Measurements from ENCODE around the gene ATP8B4.
A peak's percentile ranks its signal among the peaks of the same experiment; 100 is the strongest.
"Not testable (repeated sequence)": the region's sequence is repeated elsewhere in the genome, so short reads cannot be mapped to it uniquely, and the experiment has no call there.

Gene ATP8B4

DNA sequence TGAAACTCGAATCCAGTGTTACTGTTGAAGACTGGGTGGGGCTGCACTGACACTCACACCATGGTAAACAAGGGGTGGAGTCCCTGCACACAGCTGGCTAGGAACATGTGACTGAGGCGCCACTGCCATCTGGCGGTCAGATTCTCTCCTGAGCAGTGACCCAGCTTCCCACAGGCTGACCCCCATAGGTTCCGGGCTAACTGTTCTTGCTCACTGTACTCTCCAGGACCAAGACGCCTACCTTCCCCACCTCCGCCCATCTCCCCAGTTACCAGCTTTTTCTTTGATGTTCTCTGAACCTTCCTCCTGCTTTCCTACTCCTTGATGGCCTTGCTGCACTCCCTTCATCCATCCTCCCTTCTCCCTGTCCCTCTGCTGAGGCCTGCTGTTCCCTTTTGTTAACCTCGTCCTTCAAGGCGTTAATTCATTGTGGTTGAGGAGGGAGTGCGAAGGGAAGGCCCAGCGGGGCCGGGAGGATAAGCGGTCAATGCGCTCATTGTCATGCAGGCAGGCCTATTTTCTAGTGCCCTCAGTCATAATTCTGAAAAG is 115.2 kb downstream of the ATP8B4 start:
- peak; percentile 20 to 38 for DNase-seq

DNA sequence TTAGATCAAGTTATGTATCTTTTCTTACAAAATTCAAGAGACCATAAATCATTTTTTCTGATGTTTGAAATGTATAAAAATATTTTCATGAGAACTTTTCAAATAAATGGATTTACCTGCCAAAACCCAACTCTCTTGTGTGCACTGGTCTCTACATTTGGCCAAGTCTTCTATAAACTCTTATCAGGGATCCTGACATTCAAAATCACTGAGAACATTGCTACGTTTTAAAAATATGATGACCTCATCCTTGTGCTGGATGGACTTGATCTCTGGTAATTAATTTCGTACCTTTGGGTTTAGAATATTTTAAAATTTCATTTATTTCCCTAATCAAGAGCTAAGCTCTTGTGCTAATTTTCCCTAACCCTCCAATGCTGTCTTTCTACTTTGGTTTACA is 127.4 kb downstream of the ATP8B4 start:
- no peak for DNase-seq

DNA sequence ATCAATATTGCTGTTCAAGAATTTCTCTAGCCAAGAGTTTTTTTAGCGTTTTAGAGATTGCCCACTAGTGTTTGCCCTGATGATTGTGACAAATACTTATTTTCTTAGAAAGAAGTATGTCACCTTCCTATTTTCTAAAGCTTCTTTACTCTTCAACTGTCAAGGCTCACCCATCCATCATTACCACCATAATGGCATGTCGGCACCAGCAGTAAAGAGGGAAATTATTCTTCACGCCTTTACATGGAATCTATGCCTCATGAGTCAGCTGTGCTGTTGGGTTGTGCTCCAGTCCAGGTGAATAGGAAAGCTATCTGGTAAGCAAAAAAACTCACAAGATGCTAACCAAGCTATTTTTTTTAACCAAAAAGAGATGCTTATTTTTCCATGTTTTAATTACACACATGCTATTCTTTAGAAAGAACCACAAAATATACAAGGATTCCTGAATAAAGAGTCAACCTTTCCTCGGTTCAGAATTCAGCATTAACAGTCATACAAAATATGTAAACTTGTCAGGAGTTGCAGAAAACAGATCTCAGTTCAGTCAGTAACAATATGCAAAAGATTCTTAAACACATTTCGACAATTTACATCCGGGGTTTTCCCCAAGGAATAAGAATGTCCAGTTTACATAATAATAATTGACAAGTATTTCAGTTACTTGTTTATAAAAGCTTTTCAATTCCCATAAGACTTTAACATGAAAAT is 128.0 kb downstream of the ATP8B4 start:
- DNase-seq, result no peak

DNA sequence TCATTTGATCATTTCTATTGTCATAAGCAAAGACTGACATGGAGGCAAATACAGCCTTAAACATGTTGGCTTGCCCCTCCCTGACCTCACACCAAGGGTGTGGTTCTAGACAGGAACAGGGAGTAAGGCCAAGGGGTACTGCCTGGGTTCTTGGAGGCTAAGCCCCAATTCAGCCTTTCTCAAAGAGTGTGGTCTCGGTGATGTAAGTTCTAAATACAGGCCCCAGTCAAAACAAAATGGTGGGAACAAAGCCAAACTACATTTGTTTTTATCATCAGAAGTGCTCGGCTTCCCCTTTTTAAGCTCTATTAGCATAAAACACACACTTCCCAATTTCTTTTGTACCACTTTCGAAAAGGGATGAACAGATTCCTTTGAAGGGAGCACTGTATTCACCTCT is 129.5 kb downstream of the ATP8B4 start:
- no peak for DNase-seq

DNA sequence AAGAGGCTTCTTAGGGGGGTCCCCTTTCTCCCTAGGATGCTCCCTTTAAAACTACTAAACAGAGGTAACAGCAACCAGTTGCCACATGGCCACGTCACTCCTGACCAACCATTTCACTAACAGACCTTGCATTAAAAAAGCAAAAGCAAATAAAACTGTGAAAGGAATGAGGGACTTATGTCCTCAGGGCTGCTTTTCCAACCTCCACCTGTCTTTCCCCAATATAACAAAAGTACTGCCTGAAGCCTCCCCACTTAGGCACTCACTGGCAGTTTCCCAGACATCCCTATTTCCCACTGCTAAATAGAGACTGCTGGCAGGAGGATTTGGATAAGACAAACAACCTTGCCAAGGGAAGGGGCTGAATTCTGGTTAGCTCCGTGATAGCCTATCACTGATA is 130.3 kb downstream of the ATP8B4 start:
- no peak for DNase-seq

DNA sequence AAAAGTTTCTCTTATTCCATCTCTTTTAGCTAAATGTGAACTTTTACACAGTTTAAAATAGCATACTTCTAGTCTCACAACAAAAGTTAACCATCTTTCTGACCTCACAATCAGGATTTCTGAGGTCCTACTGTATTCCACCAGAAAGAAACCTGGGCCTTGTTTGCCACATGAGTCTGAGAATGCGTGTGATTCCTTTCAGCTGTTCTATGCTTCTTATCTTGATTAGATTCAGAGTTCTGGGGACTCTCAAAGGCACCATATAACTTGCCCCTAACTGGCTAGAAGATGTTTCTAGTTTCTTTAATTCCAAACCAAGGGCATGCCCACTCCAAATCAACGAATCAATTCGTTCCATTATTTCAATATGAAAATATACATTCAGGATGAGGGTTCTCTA is 131.1 kb downstream of the ATP8B4 start:
- DNase-seq, result no peak

DNA sequence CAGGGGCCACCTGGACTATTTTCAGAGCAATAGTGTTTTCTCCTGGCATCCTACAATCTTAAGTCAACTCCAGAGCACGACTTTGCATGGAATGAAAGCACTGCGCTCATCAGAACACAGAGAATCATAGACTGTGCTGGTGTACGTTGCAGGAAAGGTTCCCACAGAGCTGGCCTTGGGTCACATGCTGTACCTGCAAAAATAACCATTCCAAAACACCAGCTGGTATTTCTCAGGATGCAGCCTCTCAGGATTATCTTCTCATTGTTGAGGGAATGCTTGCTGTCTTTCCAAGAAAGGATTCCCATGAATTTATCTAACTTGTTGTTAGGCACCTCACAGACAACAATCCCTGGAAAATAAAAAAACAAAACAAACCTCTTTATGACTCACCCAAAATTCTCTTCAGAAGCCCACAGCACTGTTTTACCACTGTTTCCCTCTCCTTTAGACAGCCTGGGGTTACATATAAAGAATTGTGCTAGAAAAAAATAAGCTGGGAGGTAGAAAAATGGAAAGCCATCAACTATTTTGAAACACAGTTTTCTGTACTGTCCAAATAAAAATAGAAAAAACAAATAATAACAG is 131.7 kb downstream of the ATP8B4 start:
- DNase-seq, result no peak

DNA sequence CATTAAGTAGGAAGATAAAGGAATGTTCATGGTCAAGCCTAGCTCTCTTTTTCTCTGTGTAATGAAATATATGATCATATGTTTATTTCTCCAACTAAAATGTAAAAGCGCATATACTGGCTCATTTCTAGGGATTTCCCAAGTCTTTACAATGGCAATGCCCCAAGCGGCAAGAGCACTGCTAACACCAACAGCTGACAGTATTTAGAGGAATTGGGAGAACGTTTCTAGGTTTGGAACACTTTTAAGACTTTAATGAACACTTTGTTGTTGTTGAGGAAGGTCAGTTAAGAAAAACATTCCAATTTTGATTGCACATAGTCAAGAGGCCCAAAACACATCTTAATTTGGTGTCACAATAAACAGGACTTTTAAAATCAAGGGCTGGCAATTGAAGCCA is 132.7 kb downstream of the ATP8B4 start:
- DNase-seq, result no peak

DNA sequence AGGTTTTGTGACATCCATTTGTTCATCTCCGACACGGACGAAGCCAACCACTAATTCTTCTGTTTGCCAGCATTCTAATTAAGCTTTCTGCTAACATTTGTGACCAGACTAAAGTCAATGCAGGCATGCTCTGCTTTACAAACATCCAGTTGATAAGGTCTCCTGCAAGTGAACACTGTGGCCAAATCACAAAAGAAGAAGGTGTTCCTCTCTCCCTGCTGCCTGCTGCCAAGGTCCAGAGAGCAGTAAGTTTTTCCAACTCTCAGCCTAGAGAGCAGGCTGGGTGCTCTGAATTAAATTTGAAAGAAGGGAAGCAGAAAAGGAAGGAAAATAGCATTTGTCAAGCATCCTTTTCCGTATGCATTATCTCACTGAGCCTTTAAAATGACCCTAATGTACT is 133.6 kb downstream of the ATP8B4 start:
- DNase-seq, result no peak

DNA sequence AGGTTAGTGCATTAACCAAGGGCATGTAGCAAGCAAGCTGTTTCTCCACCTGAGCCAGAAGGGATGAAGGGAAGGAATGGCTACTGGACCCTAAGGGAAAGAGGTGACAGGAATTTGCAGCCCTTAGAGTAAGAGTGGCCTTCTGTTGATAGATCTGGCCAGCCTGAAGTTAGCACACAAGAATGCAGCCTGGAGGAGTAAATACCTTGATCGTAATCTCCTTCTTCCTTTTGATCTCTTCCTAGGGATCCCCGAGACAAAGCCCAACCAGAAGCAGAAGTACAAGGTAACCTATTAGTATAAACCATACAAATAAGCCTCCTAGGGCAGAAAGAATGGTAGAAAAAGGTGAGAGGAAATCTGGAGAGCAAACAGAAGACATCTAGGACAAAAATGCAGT is 134.6 kb downstream of the ATP8B4 start:
- DNase-seq, result no peak

DNA sequence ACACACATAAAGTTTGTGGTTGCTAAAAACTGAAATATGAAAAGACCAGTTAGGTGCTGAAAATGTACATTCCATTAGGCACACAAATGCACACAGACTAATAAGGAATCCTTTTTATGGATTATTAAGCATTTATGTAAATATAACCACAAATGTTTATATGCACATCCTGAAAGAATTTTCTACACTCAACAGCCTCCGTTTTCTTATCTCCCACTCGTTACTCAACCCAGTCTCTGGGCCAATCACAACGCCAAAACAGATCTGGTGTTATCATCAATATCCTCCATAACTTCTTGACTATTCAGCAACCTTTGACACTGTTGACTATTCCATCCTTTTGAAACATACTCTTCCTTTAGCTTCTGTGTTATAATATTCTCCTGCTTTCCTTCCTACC is 136.4 kb downstream of the ATP8B4 start:
- no peak for DNase-seq

DNA sequence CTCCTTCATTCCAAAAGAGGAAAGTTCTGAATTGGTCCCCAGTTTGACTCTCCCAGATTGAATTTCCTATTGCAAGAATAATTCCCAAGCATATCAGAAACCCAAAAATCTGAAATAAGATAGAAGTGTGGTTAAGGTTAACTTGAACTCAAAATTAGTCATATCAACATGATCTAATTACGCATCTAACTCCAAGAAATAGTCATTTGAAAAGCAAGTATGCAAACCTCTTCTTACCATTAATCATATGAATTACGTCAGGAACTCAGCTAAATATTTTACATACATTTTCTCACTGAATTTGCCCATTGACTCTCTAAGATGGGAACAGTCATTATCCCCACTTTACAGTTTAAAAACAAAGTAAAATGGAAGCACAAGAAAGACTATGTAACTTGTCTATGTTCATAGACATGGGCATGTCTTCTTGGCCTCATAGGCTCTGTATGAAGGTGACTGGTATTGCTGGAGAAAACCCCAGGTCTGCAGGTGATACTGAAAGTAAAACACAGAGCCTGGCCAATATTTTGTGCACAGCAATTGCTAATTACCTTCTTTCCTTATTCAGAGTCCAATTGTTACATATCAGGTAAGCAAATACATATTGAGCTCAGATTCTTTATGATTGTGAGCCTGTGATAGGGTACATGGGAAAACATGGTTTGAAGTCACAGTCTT is 139.2 kb downstream of the ATP8B4 start:
- DNase-seq, result no peak

DNA sequence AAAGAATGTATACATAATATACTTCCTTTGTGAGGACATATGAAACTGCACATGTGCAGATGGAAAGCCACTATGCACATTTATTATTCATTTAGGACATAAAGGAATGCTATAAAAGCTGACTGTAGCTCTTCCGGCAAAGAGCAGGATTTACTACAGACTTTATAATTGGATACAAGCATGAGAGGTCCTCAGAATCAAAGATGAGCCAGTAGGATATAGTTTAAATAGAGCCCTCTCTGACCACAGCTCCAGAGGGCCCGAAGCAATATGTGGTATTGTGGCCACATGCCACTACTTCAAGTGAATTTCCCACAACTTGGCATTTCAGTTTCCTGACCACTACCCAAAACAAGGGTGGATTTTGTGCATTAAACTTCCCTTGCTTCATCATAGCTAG is 140.9 kb downstream of the ATP8B4 start:
- no peak for DNase-seq

DNA sequence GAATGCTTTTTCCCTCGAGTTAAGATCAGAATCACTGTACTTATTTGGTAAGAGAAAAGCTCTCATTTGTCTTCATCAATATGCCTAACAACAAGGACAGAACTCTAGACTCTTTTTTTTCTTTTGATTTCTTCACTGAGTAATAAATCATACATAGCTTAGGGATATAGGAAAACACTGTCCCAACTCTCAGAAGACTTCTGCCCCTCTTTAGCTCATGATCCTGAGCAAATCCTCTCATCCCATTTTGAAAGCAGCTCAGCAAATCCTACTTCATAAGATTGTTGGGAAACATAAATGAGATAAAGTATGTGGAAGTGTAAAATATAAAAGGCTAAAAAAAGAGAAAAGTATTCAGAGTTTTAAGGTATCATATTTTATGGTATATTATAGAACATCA is 141.7 kb downstream of the ATP8B4 start:
- DNase-seq, result no peak

DNA sequence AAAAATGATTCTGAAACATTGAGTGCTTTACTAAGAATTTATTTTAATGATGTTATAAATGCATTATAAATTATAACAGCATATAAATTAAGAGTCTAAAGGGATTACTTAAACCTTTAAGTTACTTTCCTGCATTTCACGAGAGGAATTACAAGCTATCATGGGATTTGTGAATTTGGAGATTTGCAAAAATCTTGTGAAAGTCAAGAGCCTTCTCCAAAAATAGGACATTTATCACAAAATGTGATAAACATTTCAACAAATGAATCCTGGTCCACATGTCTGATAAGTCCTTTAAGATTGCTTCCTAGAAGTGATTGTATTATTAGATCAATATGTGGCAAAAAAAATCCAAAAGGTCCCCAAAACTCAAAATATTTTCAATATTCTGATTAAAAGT is 154.5 kb downstream of the ATP8B4 start:
- DNase-seq, result no peak

DNA sequence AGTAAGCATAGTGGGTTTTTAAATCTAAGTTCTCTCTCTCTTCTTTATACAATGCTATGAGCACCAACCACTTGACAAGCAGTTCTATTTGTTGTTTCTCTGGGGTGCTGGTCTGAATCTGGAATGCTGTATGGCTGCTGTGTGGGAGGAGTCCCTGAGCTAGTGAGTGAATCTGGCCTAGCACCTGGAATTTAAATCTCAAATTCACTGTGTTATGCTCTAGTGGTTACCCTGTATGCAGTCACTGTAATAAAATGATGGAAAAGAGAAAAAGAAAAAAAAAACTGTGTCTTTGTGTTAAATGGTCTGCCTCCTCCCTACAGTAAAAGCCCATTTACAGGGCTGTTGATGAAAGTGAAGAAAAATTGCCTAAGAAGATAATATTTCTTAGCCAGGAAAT is 155.0 kb downstream of the ATP8B4 start:
- no peak for DNase-seq

DNA sequence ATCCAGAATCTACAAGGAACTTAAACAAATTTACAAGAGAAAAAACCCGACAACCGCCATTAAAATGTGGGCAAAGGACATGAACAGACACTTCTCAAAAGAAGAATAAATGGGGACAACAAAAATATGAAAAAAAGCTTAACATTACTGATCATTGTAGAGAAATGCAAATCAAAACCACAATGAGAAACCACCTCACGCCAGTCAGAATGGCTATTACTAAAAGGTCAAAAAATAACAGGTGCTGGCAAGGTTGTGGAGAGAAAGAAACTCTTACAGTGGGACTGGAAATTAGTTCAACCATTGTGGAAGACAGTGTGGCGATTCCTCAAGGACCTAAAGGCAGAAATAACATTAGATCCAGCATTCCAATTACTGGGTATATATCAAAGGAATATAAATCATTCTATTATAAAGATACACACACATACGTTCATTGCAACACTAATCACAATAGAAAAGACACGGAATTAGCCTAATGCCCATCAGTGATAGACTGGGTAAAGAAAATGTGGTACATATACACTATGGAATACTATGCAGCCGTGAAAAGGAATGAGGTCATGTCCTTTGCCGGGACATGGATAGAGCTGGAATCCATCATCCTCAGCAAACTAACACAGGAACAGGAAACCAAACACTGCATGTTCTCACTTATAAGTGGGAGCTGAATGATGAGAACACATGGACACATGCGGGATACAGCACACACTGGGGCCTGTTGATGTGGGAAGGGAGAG is 155.8 kb downstream of the ATP8B4 start:
- DNase-seq, result not testable (repeated sequence)

DNA sequence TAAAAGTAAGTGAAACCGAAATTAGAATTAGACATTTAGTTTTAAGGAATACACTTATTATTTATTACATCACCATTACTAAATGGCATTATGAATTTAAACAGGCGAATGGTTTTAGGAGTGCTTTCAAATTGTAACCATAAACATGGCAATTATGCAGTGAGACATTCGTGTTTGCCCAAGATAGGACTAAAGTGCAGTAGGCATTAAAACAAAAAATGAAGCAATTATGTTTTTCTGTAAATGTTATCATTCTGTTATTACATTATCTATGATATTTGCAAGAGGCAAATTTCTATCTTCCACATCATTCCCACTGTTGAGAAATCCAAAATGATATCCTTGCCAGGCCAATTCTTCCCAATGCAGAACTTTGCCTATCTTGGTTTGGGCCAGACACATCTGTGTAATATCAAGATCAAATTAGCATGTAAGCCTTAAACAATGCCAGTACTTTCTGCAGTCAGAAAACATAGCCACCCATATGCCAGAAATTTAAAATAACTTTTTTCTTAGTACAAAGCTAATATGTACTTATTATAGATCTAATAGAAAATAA is 156.9 kb downstream of the ATP8B4 start:
- no peak for DNase-seq

DNA sequence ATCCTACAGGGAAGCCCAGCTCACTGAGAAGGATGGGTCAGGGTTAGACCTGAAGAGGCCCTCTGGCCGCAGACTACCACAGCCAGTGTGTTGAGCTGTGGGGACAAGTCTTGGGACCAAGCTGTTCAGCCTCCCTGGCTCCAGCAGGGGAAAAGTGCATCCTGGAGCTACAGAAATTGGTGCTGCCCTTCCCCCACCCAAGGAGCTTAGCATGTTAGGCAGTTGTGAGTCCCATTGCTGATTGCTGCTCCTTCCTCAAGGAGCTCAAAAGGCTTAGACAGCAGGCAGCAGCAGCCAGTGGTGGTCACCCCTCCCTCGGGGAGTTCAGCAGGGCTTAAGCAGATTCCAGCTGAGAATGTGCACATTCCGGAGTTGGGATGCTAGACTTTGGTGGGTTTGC is 165.6 kb downstream of the ATP8B4 start:
- DNase-seq, result no peak

DNA sequence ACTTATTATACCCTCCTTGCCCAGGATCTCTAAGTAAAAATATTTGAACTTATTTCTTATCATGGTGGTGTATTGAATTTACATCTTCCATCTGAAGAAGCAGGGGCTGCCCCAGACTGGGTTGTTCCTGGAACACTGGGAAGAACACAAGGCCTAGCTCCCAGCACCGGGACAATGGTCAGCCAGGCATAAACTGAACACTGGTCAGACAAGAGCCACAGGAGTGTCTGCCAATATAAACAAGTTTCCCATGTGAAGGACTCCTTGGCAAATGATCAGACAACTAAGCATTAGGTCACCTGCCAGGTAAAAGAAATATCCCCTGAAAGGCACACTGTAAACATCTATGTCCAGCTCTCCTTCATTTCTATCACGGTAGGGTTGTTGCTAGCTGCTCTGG is 172.4 kb downstream of the ATP8B4 start:
- DNase-seq, result no peak

DNA sequence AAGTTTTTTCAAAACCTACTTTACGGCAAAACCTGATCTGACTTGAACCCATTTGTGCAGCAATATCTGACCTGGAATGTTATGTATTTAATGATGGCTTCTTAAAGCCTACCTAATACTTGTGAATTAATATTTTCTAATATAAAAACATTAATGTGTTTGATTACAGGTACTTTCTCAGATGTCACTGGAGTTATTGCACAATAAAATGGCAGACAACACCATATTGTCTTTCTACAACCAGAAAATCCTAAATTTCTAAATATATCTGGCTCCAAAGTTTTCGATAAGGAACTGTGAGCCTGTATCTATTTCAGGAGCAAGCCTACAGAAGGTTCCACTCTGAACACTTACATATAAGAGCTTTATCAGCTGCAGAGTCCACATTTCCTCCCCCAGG is 184.5 kb downstream of the ATP8B4 start:
- no peak for DNase-seq

DNA sequence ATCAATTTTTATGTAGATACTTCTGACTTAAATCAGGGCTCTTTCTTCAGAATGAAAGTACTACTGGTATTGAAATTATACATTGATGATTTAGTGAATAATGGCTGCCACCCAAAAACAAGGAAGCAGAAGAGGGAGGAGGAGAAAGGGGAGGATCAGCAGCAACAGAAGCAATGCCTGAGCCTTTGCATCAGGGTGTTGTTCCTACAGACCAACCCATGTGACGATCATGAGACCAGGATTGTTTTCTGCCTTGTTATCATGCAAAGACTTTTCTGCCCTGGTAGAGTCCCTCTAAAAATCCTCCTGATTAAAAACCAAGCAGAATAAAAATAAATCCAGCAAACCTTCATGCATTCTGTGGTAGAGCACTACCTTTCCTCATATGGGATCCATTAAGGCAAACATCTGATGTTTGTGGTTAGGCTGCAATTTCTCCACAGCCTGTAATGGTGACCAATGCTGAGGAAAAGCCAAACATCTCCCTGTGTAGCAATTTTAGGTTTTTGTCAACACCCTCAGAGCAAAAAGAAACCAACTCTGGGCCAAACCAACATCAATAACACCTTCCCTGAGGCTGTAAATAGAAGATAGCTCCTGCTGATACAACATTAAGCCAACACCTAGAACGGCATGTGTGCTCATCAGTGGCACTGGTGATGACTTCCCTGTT is 191.7 kb downstream of the ATP8B4 start:
- no peak for DNase-seq

DNA sequence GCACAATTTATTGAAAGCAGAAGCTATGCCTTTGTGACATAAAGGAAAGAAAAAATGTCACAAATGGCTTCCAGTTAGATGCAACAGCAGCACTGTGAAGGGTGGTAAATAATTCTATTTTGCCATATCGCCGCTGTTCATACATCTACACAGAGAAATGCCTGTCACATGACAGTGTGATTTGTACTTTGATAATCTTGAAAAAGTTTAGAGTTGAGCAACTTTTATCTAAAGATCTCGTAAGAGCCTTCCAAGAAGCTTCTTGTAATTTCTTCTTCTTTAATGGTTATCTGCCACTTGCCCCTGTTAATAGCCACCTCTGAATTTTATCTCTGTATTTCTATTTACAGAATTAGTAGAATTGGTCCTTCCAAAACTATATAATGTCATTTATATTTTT is 192.3 kb downstream of the ATP8B4 start:
- no peak for DNase-seq
